Esophagus muscularis mucosa (tissue), 4 donors: ENCODE results near the gene SHISA6. TPM values are rescaled to one million over a fixed set of nuclear protein-coding genes. Genes with fewer than 3 reads are reported as not detected.

Experiments
- DNase-seq: peaks from one replicate; pipeline ENCODE4 v3.0.0-alpha.2; 2017; ENCODE audit errors: extremely low spot score
- H3K27ac ChIP-seq, 4 donors: fragments of 200-600 bp; sonication (generic); replicated peaks in 1 of 4; 1 replicate in 3 of 4; 2 replicates in 1 of 4; pipeline ENCODE4 v1.5.1; 2016 to 2019; ENCODE audit warnings: mild to moderate bottlenecking in 1 of 4
- H3K27me3 ChIP-seq, 4 donors: fragments of 200-600 bp; sonication (generic); one replicate each; pipeline versions ENCODE4 v1.5.1 to v1.6.0; 2016 to 2019
- H3K36me3 ChIP-seq, 4 donors: fragments of 200-600 bp; sonication (generic); one replicate each; pipeline ENCODE4 v1.5.1; 2016 to 2019
- H3K4me1 ChIP-seq, 4 donors: fragments of 200-600 bp; sonication (generic); one replicate each; pipeline ENCODE4 v1.5.1; 2016 to 2019
- H3K4me3 ChIP-seq, 4 donors: fragments of 200-600 bp; sonication (generic); 1 replicate in 2 of 4; 2 replicates in 2 of 4; pipeline ENCODE4 v1.5.1; 2016 to 2019; ENCODE audit warnings: mild to moderate bottlenecking in 4 of 4, moderate library complexity in 1 of 4
- H3K9me3 ChIP-seq, 4 donors: fragments of 200-600 bp; sonication (generic); 1 replicate in 3 of 4; 2 replicates in 1 of 4; pipeline ENCODE4 v1.5.1; 2016 to 2019
- EP300 ChIP-seq: sonication (generic); formaldehyde crosslinking; IDR thresholded peaks from one replicate; pipeline ENCODE4 v1.6.1; 2017; ENCODE audit warnings: antibody characterized with exemption
- POLR2A ChIP-seq: fragments of 450-650 bp; IDR thresholded peaks from one replicate; pipeline ENCODE4 v1.6.1; 2017; ENCODE audit warnings: antibody characterized with exemption, moderate library complexity, mild to moderate bottlenecking, low read depth
- POLR2AphosphoS5 ChIP-seq, 2 donors: sonication (generic); formaldehyde crosslinking; IDR thresholded peaks; one replicate each; pipeline ENCODE4 v1.6.1; 2017; ENCODE audit warnings: antibody characterized with exemption in 2 of 2
- WGBS: methylation state at CpG from one replicate; pipeline ENCODE4 v1.1.5; 2018; 5-methylcytosine and 5-hydroxymethylcytosine counted together
- intact Hi-C: fragments of 100-400 bp; cut with DNase I; formaldehyde crosslinking; loops from one replicate; pipeline ENCODE4 v1.15.1; 2023
- total RNA-seq, 4 donors: library from RNA; depleted of rRNA; stranded (reverse); fragments of >200 nt; gene quantifications; one replicate each; pipeline versions ENCODE4 v1.1.0 to v1.2.1, GENCODE V29; 2016
- TF ChIP-seq, protein P1 (sequence below), 3 experiments: fragments of 200-600 bp in 2 of 3; fragments of 450-650 bp in 1 of 3; sonication (generic) in 2 of 3; IDR thresholded peaks; one replicate each; pipeline ENCODE4 v1.5.1; 2017 to 2019; ENCODE audit warnings: antibody characterized with exemption in 3 of 3, mild to moderate bottlenecking in 2 of 3, moderate library complexity in 1 of 3

SHISA6 gene
- total RNA-seq, 4 donors from 2014 or later, result 0.83 to 1.7 (median 1.4) TPM

DNA sequence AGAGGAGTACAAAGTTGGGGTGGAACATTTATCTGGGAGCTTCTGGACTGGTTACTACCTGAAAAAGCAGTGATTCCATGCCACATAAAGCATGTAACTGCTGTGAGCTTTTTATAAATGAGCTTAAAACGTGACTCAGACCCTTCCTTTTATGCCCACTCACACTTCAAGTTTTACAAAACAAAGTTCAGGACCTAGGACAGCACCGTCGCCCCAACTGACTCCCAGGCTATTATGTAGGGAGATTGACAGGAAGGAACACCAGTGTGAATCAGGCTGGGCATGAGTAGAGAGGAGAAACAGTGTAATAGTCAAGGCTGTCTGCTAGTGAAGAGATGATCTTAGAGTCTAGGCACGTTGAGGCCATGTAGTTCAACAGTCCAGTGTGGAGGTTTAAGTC lies 265.6 kb downstream of the SHISA6 start:
- no peak for TF ChIP-seq EP300
- TF ChIP-seq POLR2AphosphoS5 (IDR thresholded peaks at IDR 0.05), result no peak
- no peak for TF ChIP-seq POLR2A
- TF ChIP-seq, protein P1, sequence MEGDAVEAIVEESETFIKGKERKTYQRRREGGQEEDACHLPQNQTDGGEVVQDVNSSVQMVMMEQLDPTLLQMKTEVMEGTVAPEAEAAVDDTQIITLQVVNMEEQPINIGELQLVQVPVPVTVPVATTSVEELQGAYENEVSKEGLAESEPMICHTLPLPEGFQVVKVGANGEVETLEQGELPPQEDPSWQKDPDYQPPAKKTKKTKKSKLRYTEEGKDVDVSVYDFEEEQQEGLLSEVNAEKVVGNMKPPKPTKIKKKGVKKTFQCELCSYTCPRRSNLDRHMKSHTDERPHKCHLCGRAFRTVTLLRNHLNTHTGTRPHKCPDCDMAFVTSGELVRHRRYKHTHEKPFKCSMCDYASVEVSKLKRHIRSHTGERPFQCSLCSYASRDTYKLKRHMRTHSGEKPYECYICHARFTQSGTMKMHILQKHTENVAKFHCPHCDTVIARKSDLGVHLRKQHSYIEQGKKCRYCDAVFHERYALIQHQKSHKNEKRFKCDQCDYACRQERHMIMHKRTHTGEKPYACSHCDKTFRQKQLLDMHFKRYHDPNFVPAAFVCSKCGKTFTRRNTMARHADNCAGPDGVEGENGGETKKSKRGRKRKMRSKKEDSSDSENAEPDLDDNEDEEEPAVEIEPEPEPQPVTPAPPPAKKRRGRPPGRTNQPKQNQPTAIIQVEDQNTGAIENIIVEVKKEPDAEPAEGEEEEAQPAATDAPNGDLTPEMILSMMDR (IDR thresholded peaks at IDR 0.05), result no peak
- Histone ChIP-seq H3K4me1 (no peaks in the 10 kb centered on the region), H3K9me3 (no peaks in the 10 kb centered on the region), H3K36me3 (no peaks in the 10 kb centered on the region), H3K27ac (no peak overlapping the region), H3K4me3 (no peak overlapping the region), H3K27me3 (no peaks in the 10 kb centered on the region)
- WGBS, result 9% methylated on average over 4 of the region's 4 CpGs
- DNase-seq, result no peak
- intact Hi-C loops, result no loop called here

DNA sequence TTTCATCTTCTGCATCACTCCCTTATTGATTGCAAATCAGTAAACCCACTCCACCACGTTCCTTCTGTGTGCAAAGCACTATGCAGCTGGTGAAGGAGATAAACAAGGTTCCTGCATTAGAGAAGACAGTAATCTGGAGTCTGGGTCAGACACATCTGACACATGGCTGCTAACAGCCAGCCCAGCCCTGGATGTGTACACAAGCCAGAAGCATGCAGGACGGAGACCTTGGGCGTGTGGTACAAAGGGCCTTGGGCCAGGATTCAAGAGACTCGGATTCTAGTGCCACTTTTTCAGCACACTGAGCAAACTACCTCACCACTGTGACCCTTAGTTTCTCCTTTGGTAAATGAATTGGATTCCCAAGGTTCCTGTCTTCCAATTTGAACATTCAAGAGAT lies 270.7 kb downstream of the SHISA6 start:
- Histone ChIP-seq H3K9me3 (no peaks in the 10 kb centered on the region), H3K27me3 (peaks cover 0 to 8% (median 0%) of the 10 kb centered on the region in 4 donors), H3K4me3 (no peak overlapping the region), H3K36me3 (no peaks in the 10 kb centered on the region), H3K27ac (no peak overlapping the region), H3K4me1 (no peaks in the 10 kb centered on the region)
- no peak for DNase-seq
- WGBS, result 69% methylated on average over 2 of the region's 4 CpGs
- TF ChIP-seq EP300 (no peak), POLR2A (no peak), POLR2AphosphoS5 (IDR thresholded peaks at IDR 0.05) (no peak)
- TF ChIP-seq, protein P1 (IDR thresholded peaks at IDR 0.05), result no peak
- intact Hi-C loops, result no loop called here

DNA sequence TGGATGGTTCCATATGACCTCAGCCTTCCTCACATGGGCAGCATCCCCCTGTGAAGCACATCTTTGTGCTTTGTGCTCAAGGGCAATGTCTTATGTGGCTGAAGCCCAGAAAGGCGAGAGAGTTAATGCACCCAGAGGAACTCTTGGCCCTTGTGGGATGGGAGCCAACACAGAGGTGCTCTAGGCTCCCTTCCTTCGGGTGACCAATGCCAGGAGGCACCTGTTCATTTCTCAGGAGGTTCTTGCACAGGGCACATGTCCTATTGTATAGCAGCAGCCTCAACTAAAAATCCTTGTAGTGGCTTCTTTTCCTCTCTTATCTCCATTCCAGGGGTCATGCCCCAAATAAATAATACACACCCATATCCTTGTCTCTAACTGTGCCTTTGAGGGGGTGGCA lies 273.6 kb downstream of the SHISA6 start:
- intact Hi-C loops, result no loop called here
- no peak overlapping the region for H3K27ac ChIP-seq
- peaks cover 0 to 8% (median 0%) of the 10 kb centered on the region in 4 donors for H3K27me3 ChIP-seq
- H3K36me3 ChIP-seq, result no peaks in the 10 kb centered on the region
- no peaks in the 10 kb centered on the region for H3K9me3 ChIP-seq
- WGBS, result 86% methylated on average over 1 of the region's 2 CpGs
- no peak overlapping the region for H3K4me3 ChIP-seq
- no peak for DNase-seq
- H3K4me1 ChIP-seq, result no peaks in the 10 kb centered on the region
- TF ChIP-seq, protein P1 (IDR thresholded peaks at IDR 0.05), result no peak
- TF ChIP-seq POLR2A, result no peak

DNA sequence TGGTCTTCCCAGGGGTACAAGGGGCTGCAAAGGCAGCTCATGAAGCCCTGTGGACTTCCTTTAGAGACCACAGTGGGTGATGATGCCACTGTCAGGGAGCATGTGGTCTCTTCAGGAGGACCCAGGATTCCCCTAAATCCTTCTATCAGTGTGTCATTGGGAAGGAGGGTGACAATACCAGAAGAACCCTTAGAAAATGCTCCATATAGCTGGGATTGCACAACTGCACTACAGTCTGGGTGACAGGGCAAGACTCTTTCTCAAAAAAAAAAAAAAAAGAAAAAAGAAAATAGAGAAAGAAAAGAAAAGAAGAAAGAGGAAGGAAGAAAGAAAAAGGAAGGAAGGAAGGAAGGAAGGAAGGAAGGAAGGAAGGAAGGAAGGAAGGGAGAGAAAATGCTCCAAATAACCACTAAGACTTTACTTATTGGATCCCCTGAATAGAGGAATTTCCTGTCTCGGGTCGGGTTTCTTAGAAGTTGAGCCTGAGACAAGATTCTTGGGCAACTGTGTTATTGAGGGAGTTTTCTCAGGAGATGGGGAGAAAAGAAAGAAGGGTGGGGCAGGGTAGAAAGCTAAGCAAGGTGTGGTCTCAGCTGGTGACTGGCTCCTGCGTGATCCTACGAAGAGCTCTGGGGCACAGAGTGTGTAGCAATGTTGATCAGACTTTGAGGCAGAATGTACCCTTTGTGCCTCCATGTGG lies 274.1 kb downstream of the SHISA6 start:
- Histone ChIP-seq H3K36me3 (no peaks in the 10 kb centered on the region), H3K4me1 (no peaks in the 10 kb centered on the region), H3K9me3 (no peaks in the 10 kb centered on the region), H3K27ac (no peak overlapping the region), H3K4me3 (no peak overlapping the region), H3K27me3 (peaks cover 0 to 8% (median 0%) of the 10 kb centered on the region in 4 donors)
- DNase-seq, result no peak
- WGBS, result 80% methylated on average over 4 of the region's 4 CpGs
- intact Hi-C loops, result no loop called here
- TF ChIP-seq, protein P1 (IDR thresholded peaks at IDR 0.05), result no peak
- no peak for TF ChIP-seq EP300
- TF ChIP-seq POLR2A, result no peak
- TF ChIP-seq POLR2AphosphoS5 (IDR thresholded peaks at IDR 0.05), result no peak

DNA sequence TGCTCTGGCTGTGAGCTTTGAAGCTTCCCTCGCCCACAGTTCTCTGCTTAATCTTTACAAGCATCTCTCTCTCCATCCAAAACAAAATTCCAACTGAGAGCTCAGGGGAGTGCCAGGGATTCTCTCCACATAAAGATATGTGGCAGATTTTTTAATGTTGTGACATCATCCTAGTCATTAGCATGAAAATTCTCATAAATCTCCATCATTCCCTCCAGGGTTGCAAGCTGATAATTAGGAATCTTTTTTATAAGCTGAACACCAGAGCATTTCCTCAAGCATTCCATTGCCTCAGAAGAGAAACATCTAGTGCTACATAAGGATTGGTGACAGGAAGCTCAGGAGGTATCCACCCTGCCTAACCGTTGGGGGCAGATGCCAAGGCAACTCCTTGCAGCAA lies 274.9 kb downstream of the SHISA6 start:
- peaks cover 0 to 8% (median 0%) of the 10 kb centered on the region in 4 donors for H3K27me3 ChIP-seq
- DNase-seq, result no peak

More for the DNA sequence above, 274.9 kb downstream of the SHISA6 start:
- Histone ChIP-seq H3K4me3 (no peak overlapping the region), H3K36me3 (no peaks in the 10 kb centered on the region), H3K4me1 (no peaks in the 10 kb centered on the region), H3K9me3 (no peaks in the 10 kb centered on the region), H3K27ac (no peak overlapping the region)
- TF ChIP-seq, protein P1 (IDR thresholded peaks at IDR 0.05), result no peak
- no peak for TF ChIP-seq EP300
- no peak for TF ChIP-seq POLR2A
- no peak for TF ChIP-seq POLR2AphosphoS5 (IDR thresholded peaks at IDR 0.05)
- intact Hi-C loops, result no loop called here
- WGBS, result 24% methylated on average over 2 of the region's 2 CpGs
